Nephron (organoid): ENCODE measurements around the gene SMIM32.

ENCODE experiments used
- H3K27ac Mint-ChIP-seq, 3 experiments: 2 replicates each; pipeline ENCODE4 v1.8.0; 2020; ENCODE audit warnings: mixed read lengths in 3 of 3, mild to moderate bottlenecking in 2 of 3, moderate library complexity in 1 of 3
- H3K27me3 Mint-ChIP-seq: 2 replicates; pipeline ENCODE4 v1.8.0; 2021; ENCODE audit warnings: low read depth, mild to moderate bottlenecking, moderate library complexity, mixed read lengths
- H3K36me3 Mint-ChIP-seq: 2 replicates; pipeline ENCODE4 v1.8.0; 2020; ENCODE audit warnings: low read depth, mixed read lengths
- H3K4me1 Mint-ChIP-seq: 2 replicates; pipeline ENCODE4 v1.8.0; 2020; ENCODE audit warnings: mixed read lengths
- H3K4me3 Mint-ChIP-seq, 3 experiments: 2 replicates each; pipeline ENCODE4 v1.8.0; 2020; ENCODE audit warnings: mild to moderate bottlenecking in 3 of 3, mixed read lengths in 3 of 3, moderate library complexity in 2 of 3
- H3K9me3 Mint-ChIP-seq: 2 replicates; pipeline ENCODE4 v1.8.0; 2020; ENCODE audit warnings: mixed read lengths
- CTCF ChIP-seq, 3 experiments: fragments of 200-600 bp; sonication (generic); IDR thresholded peaks; one replicate each; pipeline ENCODE4 v1.5.0; 2021; ENCODE audit warnings: antibody characterized with exemption in 3 of 3; ENCODE audit not compliant: unreplicated experiment in 3 of 3

The SMIM32 gene

DNA sequence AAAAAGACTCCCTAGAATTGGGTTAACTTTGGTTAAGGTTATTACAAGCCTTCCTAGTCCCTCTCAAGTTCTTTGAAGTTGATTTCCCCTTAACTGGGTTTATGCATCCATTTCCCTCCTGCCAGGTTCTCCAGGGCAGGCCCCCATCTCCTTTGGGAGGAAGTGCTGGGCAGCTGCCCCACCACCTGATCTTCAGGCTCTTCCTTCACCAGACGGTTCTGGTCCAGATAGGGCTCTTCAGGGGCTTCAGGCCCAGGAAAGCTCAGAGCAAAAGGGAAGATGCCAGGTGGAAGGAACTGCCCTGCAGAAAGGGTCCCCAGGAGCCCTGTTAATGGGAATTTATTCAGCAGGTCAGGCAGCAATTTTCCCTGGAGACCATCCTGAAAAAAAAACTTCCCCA lies 2.1 kb downstream of the SMIM32 start:
- H3K4me1 Mint-ChIP-seq = peaks cover 15% of the 10 kb centered on the region
- peaks cover 35% of the 10 kb centered on the region for H3K36me3 Mint-ChIP-seq
- no peak for TF ChIP-seq CTCF (IDR thresholded peaks at IDR 0.05; ENCODE audit: unreplicated experiment in 3 of 3)
- no peaks in the 10 kb centered on the region for H3K9me3 Mint-ChIP-seq
- no peak overlapping the region for H3K27ac Mint-ChIP-seq
- H3K27me3 Mint-ChIP-seq = peaks cover 64% of the 10 kb centered on the region
- H3K4me3 Mint-ChIP-seq = peak overlapping the region; percentile 67 to 86 (median 76)

- TF ChIP-seq CTCF (IDR thresholded peaks at IDR 0.05; ENCODE audit: unreplicated experiment in 3 of 3) = no peak
- Mint-ChIP-seq H3K9me3 (no peaks in the 10 kb centered on the region), H3K27ac (no peak overlapping the region), H3K4me1 (peaks cover 12% of the 10 kb centered on the region), H3K36me3 (peaks cover 42% of the 10 kb centered on the region), H3K4me3 (peak overlapping the region in 2 of 3 experiments; percentile 57 to 67), H3K27me3 (peaks cover 57% of the 10 kb centered on the region)
These were observed 2.8 kb downstream of the SMIM32 start for GRCh38 chr5:136190091-136190720.

GRCh38 chr5:136188859-136189258 lies 4.1 kb downstream of the SMIM32 start:
- Mint-ChIP-seq H3K4me3 (no peak overlapping the region), H3K27ac (no peak overlapping the region), H3K9me3 (no peaks in the 10 kb centered on the region), H3K4me1 (peaks cover 12% of the 10 kb centered on the region), H3K27me3 (peaks cover 44% of the 10 kb centered on the region), H3K36me3 (peaks cover 42% of the 10 kb centered on the region)
- no peak for TF ChIP-seq CTCF (IDR thresholded peaks at IDR 0.05; ENCODE audit: unreplicated experiment in 3 of 3)

DNA sequence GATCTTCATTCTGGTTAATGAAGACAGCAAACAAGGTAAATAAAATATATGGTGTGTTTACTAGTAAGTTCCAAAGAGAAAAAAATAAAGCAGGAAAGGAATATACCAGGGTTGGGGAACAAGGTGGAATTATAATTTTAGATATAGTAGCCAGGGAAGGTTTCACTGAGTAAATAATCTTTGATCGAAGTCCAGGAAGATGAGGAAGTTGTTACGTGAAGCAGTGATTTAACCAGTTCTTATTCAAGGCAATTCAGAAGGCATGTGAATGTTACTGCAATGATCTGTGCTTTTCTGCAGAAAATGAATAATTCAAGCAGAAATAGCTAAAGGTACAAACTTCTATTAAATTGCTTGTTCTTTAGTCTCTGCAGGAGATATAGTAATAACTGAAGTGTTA lies 6.2 kb downstream of the SMIM32 start:
- Mint-ChIP-seq H3K9me3 (no peaks in the 10 kb centered on the region), H3K27ac (peak overlapping the region in 1 of 3 experiments; percentile 16), H3K27me3 (peaks cover 30% of the 10 kb centered on the region), H3K4me3 (no peak overlapping the region), H3K4me1 (peaks cover 12% of the 10 kb centered on the region), H3K36me3 (peaks cover 48% of the 10 kb centered on the region)
- TF ChIP-seq CTCF (IDR thresholded peaks at IDR 0.05; ENCODE audit: unreplicated experiment in 3 of 3) = no peak

GRCh38 chr5:136185974-136186665 lies 6.8 kb downstream of the SMIM32 start:
- no peak for TF ChIP-seq CTCF (IDR thresholded peaks at IDR 0.05; ENCODE audit: unreplicated experiment in 3 of 3)
- H3K36me3 Mint-ChIP-seq = peaks cover 49% of the 10 kb centered on the region
- peaks cover 6% of the 10 kb centered on the region for H3K4me1 Mint-ChIP-seq
- H3K27me3 Mint-ChIP-seq = peaks cover 24% of the 10 kb centered on the region
- no peak overlapping the region for H3K4me3 Mint-ChIP-seq
- H3K9me3 Mint-ChIP-seq = no peaks in the 10 kb centered on the region
- peak overlapping the region in 2 of 3 experiments; percentile 10 to 69 for H3K27ac Mint-ChIP-seq

DNA sequence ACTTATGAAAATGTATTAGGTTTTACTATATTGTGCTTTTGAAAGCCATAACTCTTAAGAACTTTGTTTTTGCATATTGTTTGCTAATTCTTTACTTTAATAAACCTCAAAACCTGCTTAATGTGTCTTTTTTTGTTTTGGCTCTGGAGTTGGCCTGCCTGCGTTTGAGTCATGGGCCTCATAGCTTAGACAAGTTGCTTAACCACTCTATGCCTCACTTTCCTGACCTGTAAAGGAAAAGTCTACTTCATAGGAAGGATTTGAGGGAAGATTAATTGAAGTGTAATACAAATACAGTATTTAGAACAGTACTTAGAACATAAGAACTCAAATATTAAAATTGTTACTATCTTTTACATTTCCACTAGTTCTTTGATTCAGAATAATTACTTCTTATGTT lies 10.3 kb downstream of the SMIM32 start:
- Mint-ChIP-seq H3K4me3 (no peak overlapping the region), H3K4me1 (no peaks in the 10 kb centered on the region), H3K36me3 (peaks cover 54% of the 10 kb centered on the region), H3K27ac (no peak overlapping the region), H3K27me3 (no peaks in the 10 kb centered on the region), H3K9me3 (no peaks in the 10 kb centered on the region)
- TF ChIP-seq CTCF (IDR thresholded peaks at IDR 0.05; ENCODE audit: unreplicated experiment in 3 of 3) = no peak
